SU-DHL-6 (cell line): ENCODE results near the gene PCDH18.

Source experiments
- H2AFZ ChIP-seq: fragments of 200-600 bp; sonication (generic); 2 replicates; pipeline ENCODE4 v1.6.1; 2014; ENCODE audit warnings: low read depth, mild to moderate bottlenecking, moderate library complexity, mixed read lengths, antibody characterized with exemption, low read length; ENCODE audit not compliant: severe bottlenecking
- H3F3A ChIP-seq: fragments of 200-600 bp; shearing (Covaris generic); 2 replicates; pipeline ENCODE4 v1.6.0; 2016; ENCODE audit warnings: antibody characterized with exemption, mild to moderate bottlenecking; ENCODE audit not compliant: insufficient read depth
- H3K27ac ChIP-seq: fragments of 200-600 bp; sonication (generic); 2 replicates; pipeline ENCODE4 v1.5.1; 2016; ENCODE audit warnings: low read depth, mild to moderate bottlenecking, low read length, moderate library complexity, mixed read lengths
- H3K27me3 ChIP-seq: fragments of 200-600 bp; sonication (generic), shearing (Covaris generic); 2 replicates; pipeline ENCODE4 v1.6.0; 2014; ENCODE audit warnings: mild to moderate bottlenecking, low read length
- H3K36me3 ChIP-seq: fragments of 200-600 bp; sonication (generic); 2 replicates; pipeline ENCODE4 v1.6.1; 2014; ENCODE audit warnings: mild to moderate bottlenecking, low read length, mixed read lengths
- H3K4me2 ChIP-seq: fragments of 300-600, 200-600 bp; shearing (Covaris generic), sonication (generic); 2 replicates; pipeline ENCODE4 v1.6.0; 2014; ENCODE audit warnings: low read length, low read depth, mild to moderate bottlenecking; ENCODE audit not compliant: poor library complexity, severe bottlenecking
- H3K4me3 ChIP-seq: fragments of 200-600 bp; sonication (generic); 2 replicates; pipeline ENCODE4 v1.5.1; 2014; ENCODE audit warnings: antibody characterized with exemption, low read length, mild to moderate bottlenecking, mixed read lengths; ENCODE audit not compliant: insufficient read depth, poor library complexity, severe bottlenecking
- H3K79me2 ChIP-seq: fragments of 200-600 bp; sonication (generic); 2 replicates; pipeline ENCODE4 v1.6.1; 2014; ENCODE audit warnings: mild to moderate bottlenecking, low read length, moderate library complexity; ENCODE audit not compliant: insufficient read depth
- H3K9ac ChIP-seq: fragments of 200-600 bp; sonication (generic); 2 replicates; pipeline ENCODE4 v1.7.0; 2014; ENCODE audit warnings: mild to moderate bottlenecking, low read length
- H3K9me2 ChIP-seq: fragments of 200-600 bp; sonication (generic); replicated peaks from 2 replicates; pipeline ENCODE4 v1.6.1; 2014; ENCODE audit warnings: low read length; ENCODE audit not compliant: insufficient read depth
- H3K9me3 ChIP-seq: fragments of 200-600 bp; sonication (generic); 2 replicates; pipeline ENCODE4 v1.6.1; 2014; ENCODE audit warnings: low read length, mixed read lengths; ENCODE audit not compliant: insufficient read depth
- H4K20me1 ChIP-seq: fragments of 200-600 bp; sonication (generic); 2 replicates; pipeline ENCODE4 v1.6.1; 2014; ENCODE audit warnings: low read depth, mild to moderate bottlenecking, antibody characterized with exemption, low read length, moderate library complexity, mixed read lengths
- CTCF ChIP-seq: fragments of 200-600 bp; sonication (generic); IDR thresholded peaks from one replicate; pipeline ENCODE4 v1.5.1; 2017; ENCODE audit warnings: antibody characterized with exemption, mild to moderate bottlenecking, low read length, moderate library complexity; ENCODE audit not compliant: insufficient read depth, poor library complexity, severe bottlenecking
- EZH2phosphoT487 ChIP-seq: fragments of 200-600 bp; sonication (generic), shearing (Covaris generic); conservative IDR thresholded peaks from 2 replicates; pipeline ENCODE4 v1.6.1; 2018; ENCODE audit warnings: mild to moderate bottlenecking, antibody characterized with exemption, low read length, moderate library complexity, mixed read lengths

PCDH18 gene

GRCh38 chr4:137530176-137530575 is 2.1 kb downstream of the PCDH18 start:
- TF ChIP-seq EZH2phosphoT487 (no peak), CTCF (no peak)
- H3K27ac ChIP-seq: no peak overlapping the region
- H3K9me2 ChIP-seq: no peaks in the 10 kb centered on the region
- no peaks in the 10 kb centered on the region for H3K9me3 ChIP-seq
- H4K20me1 ChIP-seq: no peaks in the 10 kb centered on the region
- no peak overlapping the region for H3K4me3 ChIP-seq
- H3K79me2 ChIP-seq: no peaks in the 10 kb centered on the region
- H3K27me3 ChIP-seq: no peaks in the 10 kb centered on the region
- no peak overlapping the region for H2AFZ ChIP-seq
- no peaks in the 10 kb centered on the region for H3F3A ChIP-seq
- no peak overlapping the region for H3K4me2 ChIP-seq
- no peaks in the 10 kb centered on the region for H3K36me3 ChIP-seq
- no peak overlapping the region for H3K9ac ChIP-seq

GRCh38 chr4:137529432-137529831 is 2.9 kb downstream of the PCDH18 start:
- no peaks in the 10 kb centered on the region for H4K20me1 ChIP-seq
- H3F3A ChIP-seq: no peaks in the 10 kb centered on the region

GRCh38 chr4:137528673-137529072 is 3.6 kb downstream of the PCDH18 start:
- Histone ChIP-seq H4K20me1 (no peaks in the 10 kb centered on the region), H3K4me3 (no peak overlapping the region), H3K36me3 (no peaks in the 10 kb centered on the region), H3K9me2 (no peaks in the 10 kb centered on the region), H3K27me3 (no peaks in the 10 kb centered on the region), H3F3A (no peaks in the 10 kb centered on the region), H3K79me2 (no peaks in the 10 kb centered on the region), H3K4me2 (no peak overlapping the region), H3K9me3 (no peaks in the 10 kb centered on the region), H3K9ac (no peak overlapping the region), H2AFZ (no peak overlapping the region), H3K27ac (no peak overlapping the region)
- no peak for TF ChIP-seq EZH2phosphoT487

More at GRCh38 chr4:137529432-137529831, 2.9 kb downstream of the PCDH18 start:
- Histone ChIP-seq H3K9me2 (no peaks in the 10 kb centered on the region), H3K79me2 (no peaks in the 10 kb centered on the region), H3K9ac (no peak overlapping the region), H3K4me3 (no peak overlapping the region), H3K9me3 (no peaks in the 10 kb centered on the region), H2AFZ (no peak overlapping the region), H3K27ac (no peak overlapping the region), H3K27me3 (no peaks in the 10 kb centered on the region), H3K36me3 (no peaks in the 10 kb centered on the region), H3K4me2 (no peak overlapping the region)
- TF ChIP-seq EZH2phosphoT487 (no peak), CTCF (no peak)

GRCh38 chr4:137526681-137527080 is 5.6 kb downstream of the PCDH18 start:
- no peak overlapping the region for H3K4me3 ChIP-seq

More at GRCh38 chr4:137526681-137527080, 5.6 kb downstream of the PCDH18 start:
- Histone ChIP-seq H3F3A (no peaks in the 10 kb centered on the region), H3K4me2 (no peak overlapping the region), H3K9ac (no peak overlapping the region), H3K36me3 (no peaks in the 10 kb centered on the region), H3K79me2 (no peaks in the 10 kb centered on the region), H3K9me3 (no peaks in the 10 kb centered on the region), H2AFZ (no peak overlapping the region), H3K27ac (no peak overlapping the region), H3K9me2 (no peaks in the 10 kb centered on the region), H4K20me1 (no peaks in the 10 kb centered on the region), H3K27me3 (no peaks in the 10 kb centered on the region)
- TF ChIP-seq EZH2phosphoT487 (no peak), CTCF (no peak)
